Activated CD4-positive, alpha-beta T cell treated with anti-CD3 and anti-CD28 coated beads, Interleukin-2, amount 10 ng/mL, durations not matched to agents 24 days and 14 days (primary cell): ENCODE measurements around the gene NELFA. TPM values are rescaled to one million over a fixed set of nuclear protein-coding genes. Genes with fewer than 3 reads are reported as not detected.

ENCODE experiments used
- DNase-seq: peaks from one replicate; pipeline ENCODE4 v3.0.0; 2022
- H3K27ac Mint-ChIP-seq: one replicate; pipeline ENCODE4 v1.8.0; 2022; ENCODE audit warnings: mild to moderate bottlenecking, mixed read lengths
- H3K27me3 Mint-ChIP-seq: one replicate; pipeline ENCODE4 v1.8.0; 2022; ENCODE audit warnings: mixed read lengths
- H3K36me3 Mint-ChIP-seq: one replicate; pipeline ENCODE4 v1.8.0; 2022; ENCODE audit warnings: low read depth, mild to moderate bottlenecking, mixed read lengths
- H3K4me1 Mint-ChIP-seq: one replicate; pipeline ENCODE4 v1.8.0; 2021; ENCODE audit warnings: mixed read lengths
- H3K4me3 Mint-ChIP-seq: one replicate; pipeline ENCODE4 v1.8.0; 2022; ENCODE audit warnings: mild to moderate bottlenecking, moderate library complexity, mixed read lengths
- H3K9me3 Mint-ChIP-seq: one replicate; pipeline ENCODE4 v1.8.0; 2021; ENCODE audit warnings: mixed read lengths
- intact Hi-C: fragments of 100-400 bp; cut with micrococcal nuclease; formaldehyde crosslinking; loops from one replicate; pipeline ENCODE4 v1.15.1; 2023
- total RNA-seq: library from RNA; stranded (reverse); gene quantifications from 2 replicates; pipeline ENCODE4 v1.2.3, GENCODE V29; 2022

NELFA gene
- total RNA-seq, 1 donor from 2014 or later: 57.4 TPM

- intact Hi-C loops: no loop called here
- Mint-ChIP-seq H3K36me3 (peaks cover 75% of the 10 kb centered on the region), H3K4me1 (peaks cover 4% of the 10 kb centered on the region), H3K9me3 (no peaks in the 10 kb centered on the region), H3K27ac (no peak overlapping the region), H3K27me3 (no peaks in the 10 kb centered on the region), H3K4me3 (no peak overlapping the region)
- no peak for DNase-seq
Observed at GRCh38 chr4:1964971-1965370, 43.8 kb downstream of the NELFA start.

GRCh38 chr4:1964443-1964842 is 44.3 kb downstream of the NELFA start:
- Mint-ChIP-seq H3K9me3 (no peaks in the 10 kb centered on the region), H3K27me3 (no peaks in the 10 kb centered on the region), H3K4me3 (no peak overlapping the region), H3K36me3 (peaks cover 74% of the 10 kb centered on the region), H3K4me1 (peaks cover 4% of the 10 kb centered on the region), H3K27ac (no peak overlapping the region)
- no peak for DNase-seq
- intact Hi-C loops: no loop called here

GRCh38 chr4:1962980-1963379 is 45.8 kb downstream of the NELFA start:
- H3K27ac Mint-ChIP-seq: no peak overlapping the region
- H3K4me3 Mint-ChIP-seq: no peak overlapping the region
- H3K36me3 Mint-ChIP-seq: peaks cover 78% of the 10 kb centered on the region
- DNase-seq: no peak
- H3K27me3 Mint-ChIP-seq: no peaks in the 10 kb centered on the region
- peaks cover 4% of the 10 kb centered on the region for H3K4me1 Mint-ChIP-seq
- no peaks in the 10 kb centered on the region for H3K9me3 Mint-ChIP-seq
- intact Hi-C loops: no loop called here

GRCh38 chr4:1961563-1961962 is 47.2 kb downstream of the NELFA start:
- Mint-ChIP-seq H3K4me3 (no peak overlapping the region), H3K4me1 (peaks cover 3% of the 10 kb centered on the region), H3K36me3 (peaks cover 75% of the 10 kb centered on the region), H3K9me3 (no peaks in the 10 kb centered on the region), H3K27ac (peak overlapping the region; percentile 42), H3K27me3 (no peaks in the 10 kb centered on the region)
- no peak for DNase-seq
- intact Hi-C loops: no loop called here

GRCh38 chr4:1961038-1961437 is 47.7 kb downstream of the NELFA start:
- no peak overlapping the region for H3K4me3 Mint-ChIP-seq
- peaks cover 3% of the 10 kb centered on the region for H3K4me1 Mint-ChIP-seq
- no peaks in the 10 kb centered on the region for H3K27me3 Mint-ChIP-seq
- H3K9me3 Mint-ChIP-seq: no peaks in the 10 kb centered on the region
- peaks cover 77% of the 10 kb centered on the region for H3K36me3 Mint-ChIP-seq
- intact Hi-C loops: no loop called here
- H3K27ac Mint-ChIP-seq: no peak overlapping the region
- no peak for DNase-seq

- no peak for DNase-seq
- Mint-ChIP-seq H3K36me3 (peaks cover 76% of the 10 kb centered on the region), H3K4me3 (no peak overlapping the region), H3K4me1 (peaks cover 3% of the 10 kb centered on the region), H3K9me3 (no peaks in the 10 kb centered on the region), H3K27me3 (no peaks in the 10 kb centered on the region), H3K27ac (no peak overlapping the region)
- intact Hi-C loops: no loop called here
Observed at GRCh38 chr4:1960170-1960825, 48.5 kb downstream of the NELFA start.

- intact Hi-C loops: no loop called here
- Mint-ChIP-seq H3K27ac (no peak overlapping the region), H3K4me1 (no peaks in the 10 kb centered on the region), H3K36me3 (peaks cover 75% of the 10 kb centered on the region), H3K27me3 (no peaks in the 10 kb centered on the region), H3K9me3 (no peaks in the 10 kb centered on the region), H3K4me3 (no peak overlapping the region)
- no peak for DNase-seq
Observed at GRCh38 chr4:1959104-1959384, 49.7 kb downstream of the NELFA start.

- Mint-ChIP-seq H3K36me3 (peaks cover 76% of the 10 kb centered on the region), H3K4me3 (no peak overlapping the region), H3K9me3 (no peaks in the 10 kb centered on the region), H3K4me1 (no peaks in the 10 kb centered on the region), H3K27ac (no peak overlapping the region), H3K27me3 (no peaks in the 10 kb centered on the region)
- no peak for DNase-seq
- intact Hi-C loops: no loop called here
Observed at GRCh38 chr4:1958276-1959103, 50.3 kb downstream of the NELFA start.

- Mint-ChIP-seq H3K9me3 (no peaks in the 10 kb centered on the region), H3K27me3 (no peaks in the 10 kb centered on the region), H3K36me3 (peaks cover 69% of the 10 kb centered on the region), H3K4me3 (no peak overlapping the region), H3K27ac (no peak overlapping the region), H3K4me1 (no peaks in the 10 kb centered on the region)
- no peak for DNase-seq
- intact Hi-C loops: no loop called here
Observed at GRCh38 chr4:1956631-1957030, 52.1 kb downstream of the NELFA start.

- no peak for DNase-seq
- no peaks in the 10 kb centered on the region for H3K27me3 Mint-ChIP-seq
- H3K4me1 Mint-ChIP-seq: no peaks in the 10 kb centered on the region
- H3K4me3 Mint-ChIP-seq: no peak overlapping the region
- intact Hi-C loops: no loop called here
- peaks cover 58% of the 10 kb centered on the region for H3K36me3 Mint-ChIP-seq
- H3K9me3 Mint-ChIP-seq: no peaks in the 10 kb centered on the region
- no peak overlapping the region for H3K27ac Mint-ChIP-seq
Observed at GRCh38 chr4:1953335-1953734, 55.4 kb downstream of the NELFA start.

GRCh38 chr4:1952719-1953118 is 56.1 kb downstream of the NELFA start:
- H3K4me3 Mint-ChIP-seq: no peak overlapping the region
- intact Hi-C loops: no loop called here
- no peak for DNase-seq
- H3K9me3 Mint-ChIP-seq: no peaks in the 10 kb centered on the region
- no peak overlapping the region for H3K27ac Mint-ChIP-seq
- no peaks in the 10 kb centered on the region for H3K4me1 Mint-ChIP-seq
- H3K36me3 Mint-ChIP-seq: peaks cover 58% of the 10 kb centered on the region
- no peaks in the 10 kb centered on the region for H3K27me3 Mint-ChIP-seq

GRCh38 chr4:1952058-1952700 is 56.6 kb downstream of the NELFA start:
- no peaks in the 10 kb centered on the region for H3K4me1 Mint-ChIP-seq
- DNase-seq: no peak
- intact Hi-C loops: no loop called here
- H3K36me3 Mint-ChIP-seq: peaks cover 58% of the 10 kb centered on the region
- no peaks in the 10 kb centered on the region for H3K27me3 Mint-ChIP-seq
- no peak overlapping the region for H3K4me3 Mint-ChIP-seq
- no peak overlapping the region for H3K27ac Mint-ChIP-seq
- no peaks in the 10 kb centered on the region for H3K9me3 Mint-ChIP-seq

GRCh38 chr4:1950369-1950768 is 58.4 kb downstream of the NELFA start:
- no peak for DNase-seq
- no peaks in the 10 kb centered on the region for H3K4me1 Mint-ChIP-seq
- no peaks in the 10 kb centered on the region for H3K9me3 Mint-ChIP-seq
- no peak overlapping the region for H3K4me3 Mint-ChIP-seq
- no peak overlapping the region for H3K27ac Mint-ChIP-seq
- intact Hi-C loops: no loop called here
- peaks cover 55% of the 10 kb centered on the region for H3K36me3 Mint-ChIP-seq
- no peaks in the 10 kb centered on the region for H3K27me3 Mint-ChIP-seq

- Mint-ChIP-seq H3K27me3 (no peaks in the 10 kb centered on the region), H3K36me3 (peaks cover 51% of the 10 kb centered on the region), H3K4me1 (no peaks in the 10 kb centered on the region), H3K27ac (no peak overlapping the region), H3K9me3 (no peaks in the 10 kb centered on the region), H3K4me3 (no peak overlapping the region)
- DNase-seq: no peak
- intact Hi-C loops: no loop called here
Observed at GRCh38 chr4:1948892-1949436, 59.8 kb downstream of the NELFA start.
